Epithelial cell of esophagus (primary cell): ENCODE data around the gene TSGA10IP.
A peak's percentile ranks its signal among the peaks of the same experiment; 100 is the strongest.

Experiments used
- DNase-seq: peaks from one replicate; pipeline ENCODE4 v3.0.0; 2010; ENCODE audit warnings: low read depth
- H3K4me3 ChIP-seq: 2 replicates; pipeline ENCODE4 v1.5.1; 2011; ENCODE audit warnings: mild to moderate bottlenecking, low read length, control low read depth
- TF ChIP-seq, protein P1 (sequence below): IDR thresholded peaks from 2 replicates; pipeline ENCODE4 v1.5.1; 2011; ENCODE audit warnings: low read depth, mild to moderate bottlenecking, low read length, control low read depth, inconsistent platforms; ENCODE audit not compliant: insufficient read depth; ENCODE audit errors: missing control alignments

TSGA10IP gene

GRCh38 chr11:66006891-66007176, 61.6 kb downstream of the TSGA10IP start:
- H3K4me3 ChIP-seq, result no peak overlapping the region
- DNase-seq, result no peak
- TF ChIP-seq, protein P1, sequence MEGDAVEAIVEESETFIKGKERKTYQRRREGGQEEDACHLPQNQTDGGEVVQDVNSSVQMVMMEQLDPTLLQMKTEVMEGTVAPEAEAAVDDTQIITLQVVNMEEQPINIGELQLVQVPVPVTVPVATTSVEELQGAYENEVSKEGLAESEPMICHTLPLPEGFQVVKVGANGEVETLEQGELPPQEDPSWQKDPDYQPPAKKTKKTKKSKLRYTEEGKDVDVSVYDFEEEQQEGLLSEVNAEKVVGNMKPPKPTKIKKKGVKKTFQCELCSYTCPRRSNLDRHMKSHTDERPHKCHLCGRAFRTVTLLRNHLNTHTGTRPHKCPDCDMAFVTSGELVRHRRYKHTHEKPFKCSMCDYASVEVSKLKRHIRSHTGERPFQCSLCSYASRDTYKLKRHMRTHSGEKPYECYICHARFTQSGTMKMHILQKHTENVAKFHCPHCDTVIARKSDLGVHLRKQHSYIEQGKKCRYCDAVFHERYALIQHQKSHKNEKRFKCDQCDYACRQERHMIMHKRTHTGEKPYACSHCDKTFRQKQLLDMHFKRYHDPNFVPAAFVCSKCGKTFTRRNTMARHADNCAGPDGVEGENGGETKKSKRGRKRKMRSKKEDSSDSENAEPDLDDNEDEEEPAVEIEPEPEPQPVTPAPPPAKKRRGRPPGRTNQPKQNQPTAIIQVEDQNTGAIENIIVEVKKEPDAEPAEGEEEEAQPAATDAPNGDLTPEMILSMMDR, result no peak

- no peak for DNase-seq
- TF ChIP-seq, protein P1, result no peak
- H3K4me3 ChIP-seq, result no peak overlapping the region
Observed at GRCh38 chr11:66007201-66007634, 61.9 kb downstream of the TSGA10IP start.

DNA sequence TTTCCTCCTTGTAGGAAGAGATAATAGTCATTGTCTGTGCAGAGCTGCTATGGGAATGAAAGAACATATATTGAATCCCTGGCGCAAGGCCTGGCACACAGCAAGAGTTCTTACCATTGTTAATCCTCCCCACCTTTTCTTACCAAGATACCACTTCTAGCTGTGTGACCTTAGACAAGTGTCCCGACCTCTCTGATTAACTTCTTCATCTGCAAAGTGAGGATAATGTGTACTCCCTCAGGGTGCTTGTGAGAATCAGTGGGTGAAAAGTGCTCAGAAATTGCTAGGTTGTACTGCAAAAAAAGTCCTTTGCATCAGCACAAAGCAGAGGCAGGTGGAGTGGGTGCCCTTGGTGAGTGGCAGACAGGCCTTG, 62.8 kb downstream of the TSGA10IP start:
- TF ChIP-seq, protein P1, result peak; percentile 5
- H3K4me3 ChIP-seq, result no peak overlapping the region
- no peak for DNase-seq

DNA sequence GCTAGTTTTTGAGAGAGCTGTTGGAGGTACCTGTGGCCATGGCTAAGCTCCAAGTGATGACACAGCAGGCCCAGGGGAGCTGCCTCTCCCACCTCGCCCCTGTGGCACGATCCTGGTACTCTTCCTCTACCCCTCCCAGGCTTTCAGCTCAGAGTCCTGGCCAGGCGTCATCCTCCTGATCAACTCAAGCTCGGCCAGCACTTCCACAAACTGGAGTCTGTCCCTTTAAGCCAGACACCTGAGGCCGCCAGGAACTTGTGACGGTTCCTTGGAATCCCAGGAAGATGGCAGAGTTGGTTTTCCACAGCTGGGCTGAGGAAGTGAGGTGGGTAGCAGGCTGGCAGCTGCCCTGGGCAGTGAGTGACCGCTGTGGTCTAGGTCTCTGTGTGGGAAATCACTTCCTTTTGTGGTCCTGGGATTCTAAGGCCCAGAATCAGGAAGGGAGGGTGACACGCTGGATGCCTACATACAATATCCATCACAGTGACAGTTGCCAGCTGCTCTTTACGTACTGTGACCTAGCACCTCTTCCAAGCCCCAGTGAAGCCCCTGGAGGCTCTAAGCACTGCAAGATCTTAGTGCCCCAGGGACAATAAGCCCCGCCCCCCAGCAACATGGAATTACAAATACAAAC, 63.3 kb downstream of the TSGA10IP start:
- DNase-seq, result peak; percentile 83
- no peak overlapping the region for H3K4me3 ChIP-seq
- TF ChIP-seq, protein P1, result no peak
